GM18526 (cell line): ENCODE measurements around the gene LPAR1.

Source experiments
- POLR2A ChIP-seq: IDR thresholded peaks from 3 replicates; pipeline ENCODE4 v1.6.1; 2011; ENCODE audit not compliant: insufficient read length; ENCODE audit errors: extremely low read depth

Gene LPAR1

GRCh38 chr9:110954822-110955291 is 83.4 kb downstream of the LPAR1 start:
- no peak for TF ChIP-seq POLR2A

- TF ChIP-seq POLR2A, result no peak
Measured at GRCh38 chr9:110952540-110952859, 85.8 kb downstream of the LPAR1 start.

- no peak for TF ChIP-seq POLR2A
Measured at GRCh38 chr9:110951805-110952539, 86.3 kb downstream of the LPAR1 start.

- TF ChIP-seq POLR2A, result no peak
Measured at GRCh38 chr9:110950041-110950645, 88.1 kb downstream of the LPAR1 start.

GRCh38 chr9:110949081-110949480 is 89.2 kb downstream of the LPAR1 start:
- TF ChIP-seq POLR2A, result no peak

GRCh38 chr9:110947491-110948044 is 90.7 kb downstream of the LPAR1 start:
- no peak for TF ChIP-seq POLR2A

GRCh38 chr9:110942522-110942921 is 95.7 kb downstream of the LPAR1 start:
- no peak for TF ChIP-seq POLR2A

GRCh38 chr9:110940951-110941557 is 97.2 kb downstream of the LPAR1 start:
- no peak for TF ChIP-seq POLR2A

- TF ChIP-seq POLR2A, result no peak
Measured at GRCh38 chr9:110939573-110939972, 98.7 kb downstream of the LPAR1 start.

GRCh38 chr9:110939047-110939446 is 99.2 kb downstream of the LPAR1 start:
- TF ChIP-seq POLR2A, result no peak

- TF ChIP-seq POLR2A, result no peak
Measured at GRCh38 chr9:110938242-110938641, 100.0 kb downstream of the LPAR1 start.

- no peak for TF ChIP-seq POLR2A
Measured at GRCh38 chr9:110936719-110937452, 101.4 kb downstream of the LPAR1 start.

GRCh38 chr9:110936237-110936636 is 102.0 kb downstream of the LPAR1 start:
- no peak for TF ChIP-seq POLR2A

- no peak for TF ChIP-seq POLR2A
Measured at GRCh38 chr9:110935829-110936228, 102.4 kb downstream of the LPAR1 start.

- TF ChIP-seq POLR2A, result no peak
Measured at GRCh38 chr9:110933350-110934001, 104.8 kb downstream of the LPAR1 start.
